OCI-LY1 (cell line): ENCODE data around the gene IYD.
A peak's percentile ranks its signal among the peaks of the same experiment; 100 is the strongest.

Experiments
- H2AFZ ChIP-seq: fragments of 200-600 bp; sonication (generic), shearing (Covaris generic); 2 replicates; pipeline ENCODE4 v1.6.0; 2014; ENCODE audit warnings: antibody characterized with exemption, mild to moderate bottlenecking, low read length
- H3F3A ChIP-seq: fragments of 200-600 bp; sonication (generic), shearing (Covaris generic); 2 replicates; pipeline ENCODE4 v1.6.0; 2014; ENCODE audit warnings: mild to moderate bottlenecking, antibody characterized with exemption, low read length, moderate library complexity; ENCODE audit not compliant: insufficient read depth
- H3K27ac ChIP-seq: fragments of 200-600 bp; sonication (generic); 2 replicates; pipeline ENCODE4 v1.5.1; 2014; ENCODE audit warnings: low read length, mixed run types, mild to moderate bottlenecking, low read depth; ENCODE audit not compliant: poor library complexity, severe bottlenecking
- H3K27me3 ChIP-seq: fragments of 200-600 bp; sonication (generic); 2 replicates; pipeline ENCODE4 v1.6.0; 2014; ENCODE audit warnings: antibody characterized with exemption, mild to moderate bottlenecking, low read length, moderate library complexity; ENCODE audit not compliant: insufficient read depth
- H3K36me3 ChIP-seq: fragments of 200-600 bp; sonication (generic); 2 replicates; pipeline ENCODE4 v1.6.1; 2014; ENCODE audit warnings: mild to moderate bottlenecking, antibody characterized with exemption, low read length, moderate library complexity, mixed read lengths; ENCODE audit not compliant: insufficient read depth
- H3K4me1 ChIP-seq: fragments of 200-600 bp; sonication (generic); 2 replicates; pipeline ENCODE4 v1.5.1; 2014; ENCODE audit warnings: mild to moderate bottlenecking, low read length, moderate library complexity; ENCODE audit not compliant: insufficient read depth, severe bottlenecking
- H3K4me2 ChIP-seq: fragments of 200-600 bp; sonication (generic), shearing (Covaris generic); 2 replicates; pipeline ENCODE4 v1.6.1; 2014; ENCODE audit warnings: low read length
- H3K4me3 ChIP-seq: fragments of 200-600 bp; sonication (generic); 2 replicates; pipeline ENCODE4 v1.5.1; 2014; ENCODE audit warnings: low read length, low read depth, mild to moderate bottlenecking, mixed read lengths; ENCODE audit not compliant: poor library complexity, severe bottlenecking
- H3K79me2 ChIP-seq: fragments of 200-600 bp; shearing (Covaris generic); 2 replicates; pipeline ENCODE4 v1.6.1; 2016; ENCODE audit warnings: mixed run types, low read length, mixed read lengths; ENCODE audit not compliant: insufficient read depth
- H3K9ac ChIP-seq: fragments of 200-600 bp; sonication (generic), shearing (Covaris generic); 2 replicates; pipeline ENCODE4 v1.6.1; 2014; ENCODE audit warnings: mild to moderate bottlenecking, low read length, mixed read lengths
- H3K9me2 ChIP-seq: fragments of 200-600 bp; sonication (generic), shearing (Covaris generic); 2 replicates; pipeline ENCODE4 v1.6.1; 2014; ENCODE audit warnings: low read depth, mild to moderate bottlenecking, low read length, mixed read lengths
- H3K9me3 ChIP-seq: fragments of 200-600 bp; shearing (Covaris generic); 2 replicates; pipeline ENCODE4 v1.6.1; 2014; ENCODE audit warnings: low read length, mixed read lengths
- H4K20me1 ChIP-seq: fragments of 200-600 bp; sonication (generic), shearing (Covaris generic); 2 replicates; pipeline ENCODE4 v1.6.0; 2016; ENCODE audit warnings: mild to moderate bottlenecking, low read length; ENCODE audit not compliant: insufficient read depth
- CTCF ChIP-seq: fragments of 200-600 bp; sonication (generic), shearing (Covaris generic); IDR thresholded peaks from 2 replicates; pipeline ENCODE4 v1.5.1; 2017; ENCODE audit warnings: mild to moderate bottlenecking, antibody characterized with exemption, low read length, moderate library complexity, mixed read lengths
- EZH2 ChIP-seq: fragments of 200-600 bp; sonication (generic), shearing (Covaris generic); IDR thresholded peaks from 2 replicates; pipeline ENCODE4 v1.8.0; 2017; ENCODE audit warnings: borderline replicate concordance, mixed run types, mild to moderate bottlenecking, antibody characterized with exemption, low read length, moderate library complexity, mixed read lengths

IYD gene

GRCh38 chr6:150347845-150348244, 21.0 kb upstream of the IYD start:
- Histone ChIP-seq H3K27ac (no peak overlapping the region), H3K9ac (no peak overlapping the region), H3K27me3 (no peaks in the 10 kb centered on the region), H3K9me3 (no peaks in the 10 kb centered on the region), H3F3A (no peaks in the 10 kb centered on the region), H3K79me2 (no peaks in the 10 kb centered on the region), H4K20me1 (no peaks in the 10 kb centered on the region), H3K4me2 (no peak overlapping the region), H2AFZ (no peak overlapping the region), H3K36me3 (no peaks in the 10 kb centered on the region), H3K9me2 (no peaks in the 10 kb centered on the region), H3K4me3 (no peak overlapping the region), H3K4me1 (peaks cover 7% of the 10 kb centered on the region)
- TF ChIP-seq CTCF (no peak), EZH2 (no peak)

DNA sequence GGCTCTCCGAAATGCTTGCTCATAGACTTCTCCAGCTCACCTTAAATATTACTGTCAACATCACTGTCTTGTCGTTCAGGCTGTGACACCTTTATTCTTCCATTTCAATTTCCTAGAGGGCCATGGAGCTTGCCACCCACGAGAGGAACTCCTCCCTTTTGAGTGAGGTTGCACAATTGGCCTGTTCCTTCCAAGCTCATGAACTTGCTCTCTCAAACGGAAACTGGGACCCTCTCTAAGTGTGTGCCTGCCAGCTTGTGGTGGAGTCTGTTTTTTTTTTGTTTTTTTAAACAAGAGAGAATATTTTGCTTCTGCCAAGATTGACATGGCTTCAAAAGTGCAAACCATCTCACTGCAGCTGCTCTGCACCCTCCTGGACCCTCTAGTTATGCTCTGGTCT, 19.3 kb upstream of the IYD start:
- no peaks in the 10 kb centered on the region for H3K79me2 ChIP-seq
- no peak overlapping the region for H3K4me3 ChIP-seq
- H3K9me2 ChIP-seq, result no peaks in the 10 kb centered on the region
- no peak overlapping the region for H2AFZ ChIP-seq
- H4K20me1 ChIP-seq, result no peaks in the 10 kb centered on the region
- H3F3A ChIP-seq, result no peaks in the 10 kb centered on the region
- no peaks in the 10 kb centered on the region for H3K9me3 ChIP-seq
- H3K27ac ChIP-seq, result no peak overlapping the region
- H3K9ac ChIP-seq, result no peak overlapping the region
- TF ChIP-seq EZH2, result no peak
- no peak for TF ChIP-seq CTCF
- peaks cover 7% of the 10 kb centered on the region for H3K4me1 ChIP-seq
- H3K4me2 ChIP-seq, result no peak overlapping the region
- no peaks in the 10 kb centered on the region for H3K36me3 ChIP-seq
- H3K27me3 ChIP-seq, result no peaks in the 10 kb centered on the region; the same call in 1 of the 2 replicates

- H3K27me3 ChIP-seq, result no peaks in the 10 kb centered on the region; the same call in none of the 2 replicates
- no peaks in the 10 kb centered on the region for H4K20me1 ChIP-seq
- TF ChIP-seq CTCF (peak; percentile 7; the same call in 1 of the 2 replicates), EZH2 (no peak)
- H3K4me1 ChIP-seq, result peaks cover 7% of the 10 kb centered on the region
- H3K79me2 ChIP-seq, result no peaks in the 10 kb centered on the region
- H3K4me2 ChIP-seq, result no peak overlapping the region
- no peak overlapping the region for H2AFZ ChIP-seq
- H3K4me3 ChIP-seq, result no peak overlapping the region
- no peaks in the 10 kb centered on the region for H3K9me2 ChIP-seq
- no peaks in the 10 kb centered on the region for H3K36me3 ChIP-seq
- H3K9ac ChIP-seq, result no peak overlapping the region
- H3K27ac ChIP-seq, result no peak overlapping the region
- no peaks in the 10 kb centered on the region for H3F3A ChIP-seq
- no peaks in the 10 kb centered on the region for H3K9me3 ChIP-seq
Measured at GRCh38 chr6:150352321-150353296, 16.2 kb upstream of the IYD start.
